Thyroid gland (tissue), 4 donors: ENCODE measurements around the gene SPATA20.

ENCODE experiments used
- CTCF ChIP-seq, 6 experiments: fragments of 200-600 bp in 3 of 6; fragments of 450-650 bp in 3 of 6; sonication (generic) in 3 of 6; IDR thresholded peaks; one replicate each; pipeline ENCODE4 v1.5.1; 2016 to 2019; ENCODE audit warnings: antibody characterized with exemption in 6 of 6, mild to moderate bottlenecking in 2 of 6, inconsistent platforms in 1 of 6, moderate library complexity in 1 of 6
- POLR2A ChIP-seq, 2 donors: fragments of 450-650 bp; IDR thresholded peaks; one replicate each; pipeline ENCODE4 v1.6.1; 2017; ENCODE audit warnings: antibody characterized with exemption in 2 of 2, mild to moderate bottlenecking in 2 of 2, moderate library complexity in 1 of 2

GRCh38 chr17:50520483-50520882 is 26.5 kb upstream of the SPATA20 start:
- TF ChIP-seq POLR2A (IDR thresholded peaks at IDR 0.05) (no peak), CTCF (IDR thresholded peaks at IDR 0.05) (no peak)
